Panc1 (cell line): Measurements from ENCODE around the gene SLC48A1.

ENCODE experiments used
- CTCF ChIP-seq: fragments of 450-650 bp; IDR thresholded peaks from 2 replicates; pipeline ENCODE4 v1.5.1; 2017; ENCODE audit warnings: mild to moderate bottlenecking
- POLR2AphosphoS5 ChIP-seq: IDR thresholded peaks from 2 replicates; pipeline ENCODE4 v1.6.1; 2012; ENCODE audit warnings: mild to moderate bottlenecking, low read depth, low read length, moderate library complexity
- REST ChIP-seq, 2 experiments: IDR thresholded peaks; 2 replicates each; pipeline ENCODE4 v1.6.1; 2011 to 2012; ENCODE audit warnings: low read depth in 2 of 2, control low read depth in 1 of 2, low read length in 1 of 2, mild to moderate bottlenecking in 1 of 2, moderate library complexity in 1 of 2; ENCODE audit not compliant: insufficient read depth in 1 of 2
- SIN3A ChIP-seq: IDR thresholded peaks from 2 replicates; pipeline ENCODE4 v1.6.1; 2012; ENCODE audit warnings: low read depth, mild to moderate bottlenecking, low read length, moderate library complexity, borderline replicate concordance; ENCODE audit not compliant: insufficient read depth
- TCF7L2 ChIP-seq: IDR thresholded peaks from 2 replicates; pipeline ENCODE4 v1.6.1; 2011; ENCODE audit warnings: mild to moderate bottlenecking, low read depth, low read length, inconsistent platforms

- TF ChIP-seq CTCF (no peak), SIN3A (no peak), REST (IDR thresholded peaks at IDR 0.05; ENCODE audit: insufficient read depth in 1 of 2, low read depth in 2 of 2, low read length in 1 of 2) (no peak), POLR2AphosphoS5 (no peak), TCF7L2 (no peak)
Measured at GRCh38 chr12:47741340-47741703, 31.7 kb upstream of the SLC48A1 start.
